ENCODE results near the gene ZBTB42.

DNA sequence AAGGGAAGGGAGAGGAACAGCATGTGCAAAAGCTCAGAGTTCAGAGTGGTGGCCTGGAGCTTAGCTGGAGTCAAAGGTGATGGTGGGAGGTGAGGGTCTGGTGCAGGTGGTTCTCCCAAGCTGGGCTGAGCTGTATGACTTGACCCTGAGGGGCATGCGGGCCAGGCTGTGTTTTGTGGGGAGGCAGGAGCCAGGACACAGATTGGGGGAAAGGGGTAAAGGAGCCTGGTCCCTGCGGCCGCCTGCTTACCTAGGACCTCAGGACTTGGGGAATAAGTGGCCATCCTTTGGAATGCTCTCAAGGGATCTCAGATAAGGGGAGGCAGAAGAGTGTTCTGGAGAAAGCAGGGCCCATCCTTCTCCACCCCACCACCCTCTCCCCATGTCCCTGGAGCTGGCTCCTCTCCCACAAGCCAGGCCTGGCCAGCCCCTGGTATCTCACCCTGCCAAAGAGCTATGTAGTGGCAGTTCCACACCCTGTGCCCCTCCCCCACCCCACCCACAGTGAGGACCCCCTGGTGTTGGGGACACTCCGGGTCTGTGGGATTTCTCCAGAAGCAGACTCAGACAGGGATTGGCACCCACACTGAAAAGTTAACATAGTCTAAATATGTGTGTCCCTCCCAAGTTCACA lies 44.2 kb downstream of the ZBTB42 start:
- TF ChIP-seq, protein P1, sequence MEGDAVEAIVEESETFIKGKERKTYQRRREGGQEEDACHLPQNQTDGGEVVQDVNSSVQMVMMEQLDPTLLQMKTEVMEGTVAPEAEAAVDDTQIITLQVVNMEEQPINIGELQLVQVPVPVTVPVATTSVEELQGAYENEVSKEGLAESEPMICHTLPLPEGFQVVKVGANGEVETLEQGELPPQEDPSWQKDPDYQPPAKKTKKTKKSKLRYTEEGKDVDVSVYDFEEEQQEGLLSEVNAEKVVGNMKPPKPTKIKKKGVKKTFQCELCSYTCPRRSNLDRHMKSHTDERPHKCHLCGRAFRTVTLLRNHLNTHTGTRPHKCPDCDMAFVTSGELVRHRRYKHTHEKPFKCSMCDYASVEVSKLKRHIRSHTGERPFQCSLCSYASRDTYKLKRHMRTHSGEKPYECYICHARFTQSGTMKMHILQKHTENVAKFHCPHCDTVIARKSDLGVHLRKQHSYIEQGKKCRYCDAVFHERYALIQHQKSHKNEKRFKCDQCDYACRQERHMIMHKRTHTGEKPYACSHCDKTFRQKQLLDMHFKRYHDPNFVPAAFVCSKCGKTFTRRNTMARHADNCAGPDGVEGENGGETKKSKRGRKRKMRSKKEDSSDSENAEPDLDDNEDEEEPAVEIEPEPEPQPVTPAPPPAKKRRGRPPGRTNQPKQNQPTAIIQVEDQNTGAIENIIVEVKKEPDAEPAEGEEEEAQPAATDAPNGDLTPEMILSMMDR (IDR thresholded peaks at IDR 0.05) = no peak
- no peak for TF ChIP-seq POLR2A (IDR thresholded peaks at IDR 0.05)
